ENCODE measurements around the gene FICD.
"Not testable (repeated sequence)": the region's sequence is repeated elsewhere in the genome, so short reads cannot be mapped to it uniquely, and the experiment has no call there.

Gene FICD

DNA sequence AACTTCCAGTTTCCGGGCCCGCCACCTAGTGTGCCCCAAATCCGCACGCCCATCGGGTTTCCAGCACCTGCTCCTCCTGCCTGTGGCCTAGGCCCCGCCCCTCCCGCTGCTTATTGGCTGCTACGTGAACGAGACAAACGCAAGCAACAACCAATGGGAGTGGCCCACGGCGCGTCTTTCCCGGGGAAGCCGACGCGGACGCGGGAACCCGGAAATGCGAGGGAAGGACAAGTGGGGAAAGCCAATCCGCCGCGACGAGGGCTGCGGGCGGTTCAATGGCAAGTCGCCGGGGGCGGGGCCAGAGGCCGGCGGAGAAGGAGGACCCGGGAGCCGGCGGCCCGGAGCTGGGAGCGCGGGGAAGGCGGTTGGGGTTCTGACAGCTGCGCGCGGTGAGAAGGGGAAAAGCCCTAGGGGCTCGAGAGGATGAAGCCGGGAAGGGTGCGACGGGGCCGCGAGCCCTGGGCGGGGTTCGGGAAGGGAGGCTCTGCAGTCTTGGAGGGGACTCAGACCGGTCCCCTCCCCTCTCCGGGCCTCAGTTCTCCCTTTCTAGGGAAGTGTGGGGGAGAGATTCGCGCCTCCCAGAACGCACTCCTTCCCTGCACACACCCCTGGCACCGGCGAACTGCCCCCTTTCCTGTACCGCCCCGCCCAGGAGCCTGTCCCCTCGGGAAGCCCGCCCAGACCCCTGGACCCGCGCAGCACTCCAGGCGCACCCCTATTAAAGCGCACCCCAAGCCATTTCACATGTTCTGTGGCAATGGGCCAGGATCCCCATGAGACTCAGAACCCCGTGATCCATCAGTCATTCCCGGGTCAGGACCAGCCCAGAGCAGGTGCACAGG, at the start of gene FICD:
TSS of gene FICD (plus strand) at position 305 of the 842 bp plus-strand sequence. CDS start 1,696 bp downstream, outside the sequence.
- DNase-seq (ENCODE audit: low read depth in 2 of 2), result peak; percentile 97 to 99

DNA sequence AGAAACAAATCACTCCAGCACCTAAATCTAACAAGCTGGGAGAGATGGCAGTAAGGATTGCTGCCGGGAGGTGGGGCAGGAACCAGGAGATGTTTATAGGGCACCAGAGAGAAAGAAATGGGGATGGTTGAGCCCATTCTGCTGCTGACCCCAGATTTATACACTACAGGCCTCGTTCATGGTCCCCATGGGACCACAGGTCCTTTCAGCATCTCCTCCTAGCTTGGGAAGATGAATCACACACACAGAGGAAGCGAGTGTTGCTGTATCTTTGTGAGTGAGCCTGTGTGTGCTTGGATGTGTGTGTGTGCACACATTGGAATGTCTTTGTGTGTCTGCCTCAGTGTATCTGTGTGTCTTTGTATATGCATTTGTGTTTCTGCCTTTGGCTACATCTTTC, 49.7 kb upstream of the FICD start:
- DNase-seq (ENCODE audit: low read depth in 2 of 2), result no peak

DNA sequence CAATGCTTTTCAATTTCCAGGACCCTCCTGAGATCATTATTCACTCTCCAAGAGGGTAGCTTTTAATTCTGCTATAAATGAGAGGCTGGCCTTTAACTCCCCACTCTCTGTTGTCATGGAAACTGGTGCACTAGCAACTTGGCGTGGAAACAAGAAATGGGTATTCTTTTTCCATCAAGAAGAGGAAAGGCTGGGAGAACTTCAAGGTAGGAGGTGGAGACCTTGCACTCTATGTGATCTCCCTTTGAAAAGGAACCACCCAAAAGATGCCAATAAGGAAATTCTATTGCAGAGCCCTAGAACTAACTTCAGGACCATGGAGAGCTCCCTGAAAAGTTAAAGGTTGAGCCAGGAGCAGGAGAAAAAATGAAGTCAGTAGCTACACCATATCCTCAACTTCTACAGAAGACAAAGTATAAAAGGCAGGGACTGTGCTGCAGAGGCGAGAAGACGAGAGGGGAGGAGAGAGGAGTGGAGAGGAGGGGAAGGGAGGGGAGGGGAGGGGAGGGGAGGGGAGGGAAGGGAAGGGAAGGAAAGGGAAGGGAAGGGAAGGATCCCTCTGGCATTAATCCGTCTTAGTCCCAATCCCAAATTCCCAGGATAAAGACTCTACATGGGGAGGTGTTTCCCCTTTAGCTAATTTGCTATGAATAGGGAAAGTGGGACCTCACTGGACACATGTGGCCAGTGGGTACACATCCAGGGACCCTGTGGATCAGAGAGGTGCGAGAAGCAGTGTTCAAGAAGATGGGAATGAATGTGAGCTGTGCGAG, 46.7 kb upstream of the FICD start:
- DNase-seq (ENCODE audit: low read depth in 2 of 2), result no peak

DNA sequence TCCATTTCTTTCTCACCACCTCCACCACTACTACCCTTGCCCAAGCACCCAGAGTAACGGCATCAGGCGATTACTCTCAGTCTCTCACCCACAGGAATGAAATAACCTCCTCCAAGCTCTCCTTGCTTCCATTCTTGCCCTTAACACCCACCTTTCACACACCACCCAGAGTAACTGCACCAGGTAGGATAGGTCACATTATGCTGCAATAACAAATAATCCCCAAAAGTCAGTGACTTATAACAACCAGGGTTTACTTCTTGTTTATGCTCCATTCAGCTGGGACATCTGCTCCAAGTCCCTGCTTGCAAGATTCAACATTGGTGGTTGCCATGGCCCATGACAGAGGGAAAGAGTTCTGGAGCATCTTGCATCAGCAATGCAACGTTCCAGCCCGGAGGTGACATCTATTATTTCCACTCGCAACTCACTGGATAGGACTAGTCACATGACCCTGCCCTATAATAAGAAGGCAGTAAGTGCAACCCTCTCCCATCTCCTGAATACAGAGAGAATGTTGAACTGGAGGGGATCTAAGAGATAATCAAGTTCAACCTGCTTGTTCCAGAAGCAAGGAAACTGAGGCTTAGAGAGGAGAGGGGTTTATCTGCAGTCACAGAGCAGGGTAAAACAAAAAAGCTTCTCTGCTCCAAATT, 41.5 kb upstream of the FICD start:
- DNase-seq (ENCODE audit: low read depth in 2 of 2), result no peak

DNA sequence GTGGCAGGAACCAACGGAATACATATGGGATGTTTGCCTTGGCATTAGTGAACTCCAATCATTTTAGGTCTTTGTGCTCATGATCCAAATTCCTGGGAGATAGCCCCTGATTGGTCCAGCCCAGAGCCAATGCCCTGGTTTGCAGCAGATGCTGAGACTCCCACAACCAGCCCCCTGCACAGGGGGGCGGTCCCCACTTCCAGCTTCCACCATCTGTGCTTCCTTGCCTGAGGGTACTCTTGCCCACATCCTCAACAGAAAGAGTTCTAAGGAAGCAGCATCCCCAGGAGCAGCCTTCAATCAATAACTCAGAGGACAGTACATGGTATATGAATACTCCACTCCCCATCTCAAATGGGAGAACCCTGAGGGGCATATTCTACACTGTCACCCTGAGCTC, 39.7 kb upstream of the FICD start:
- no peak for DNase-seq (ENCODE audit: low read depth in 2 of 2)

DNA sequence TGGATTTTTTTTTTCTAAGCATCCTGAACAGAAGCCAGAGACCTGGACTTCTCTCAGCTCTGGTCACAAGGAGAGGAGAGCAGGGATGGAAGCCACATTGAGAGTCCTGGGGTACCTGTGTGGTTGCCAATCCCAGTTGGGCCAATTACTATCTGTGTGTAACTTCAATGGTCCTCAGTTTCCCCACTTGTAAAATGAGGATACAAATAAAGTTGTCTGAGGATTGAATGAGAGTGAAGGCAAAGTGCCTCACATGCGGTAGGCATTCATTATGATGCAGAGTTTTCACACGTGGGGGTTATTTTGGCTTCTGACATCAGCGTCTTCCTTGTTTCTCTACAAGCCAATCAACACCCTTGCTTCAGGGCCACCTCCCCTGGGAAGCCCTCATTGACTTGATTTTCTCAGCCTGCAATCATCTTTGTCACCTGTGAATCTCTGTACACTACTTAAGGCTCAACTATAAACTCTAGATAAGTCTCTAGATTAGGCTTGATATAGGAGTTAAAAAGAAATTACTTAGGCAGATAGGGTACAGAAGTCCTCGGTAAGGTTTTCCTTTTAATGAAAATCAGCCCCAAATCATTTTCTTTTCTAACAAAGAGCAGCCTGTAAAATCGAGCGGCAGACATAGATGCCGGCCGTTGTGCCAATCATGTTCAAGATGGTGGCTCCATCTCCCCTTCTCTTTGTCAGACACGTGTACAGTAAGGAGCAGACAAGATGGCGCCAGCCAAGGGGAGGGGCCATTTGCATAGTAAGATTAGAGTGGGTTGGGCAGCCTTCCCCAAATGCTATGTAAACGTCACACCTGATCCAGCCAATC, 37.8 kb upstream of the FICD start:
- DNase-seq (ENCODE audit: low read depth in 2 of 2), result no peak

DNA sequence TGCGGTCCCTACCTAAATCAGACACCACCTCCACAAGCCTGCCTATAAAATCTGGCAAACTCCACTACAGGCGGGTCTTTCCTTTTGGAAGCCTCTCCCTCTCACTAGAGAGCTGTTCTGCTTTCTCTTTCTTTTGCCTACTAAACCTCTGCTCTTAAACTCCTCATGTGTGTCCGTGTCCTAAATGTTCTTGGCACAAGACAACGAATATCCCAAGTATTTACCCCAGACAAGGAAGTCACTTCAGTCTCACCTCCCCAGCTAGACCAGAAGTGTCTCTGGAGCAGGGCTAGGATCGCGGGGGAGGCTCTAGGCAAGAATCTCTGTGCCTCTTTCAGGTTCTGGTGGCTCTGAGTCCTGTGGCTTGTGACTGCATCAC, 37.2 kb upstream of the FICD start:
- DNase-seq (ENCODE audit: low read depth in 2 of 2), result no peak

DNA sequence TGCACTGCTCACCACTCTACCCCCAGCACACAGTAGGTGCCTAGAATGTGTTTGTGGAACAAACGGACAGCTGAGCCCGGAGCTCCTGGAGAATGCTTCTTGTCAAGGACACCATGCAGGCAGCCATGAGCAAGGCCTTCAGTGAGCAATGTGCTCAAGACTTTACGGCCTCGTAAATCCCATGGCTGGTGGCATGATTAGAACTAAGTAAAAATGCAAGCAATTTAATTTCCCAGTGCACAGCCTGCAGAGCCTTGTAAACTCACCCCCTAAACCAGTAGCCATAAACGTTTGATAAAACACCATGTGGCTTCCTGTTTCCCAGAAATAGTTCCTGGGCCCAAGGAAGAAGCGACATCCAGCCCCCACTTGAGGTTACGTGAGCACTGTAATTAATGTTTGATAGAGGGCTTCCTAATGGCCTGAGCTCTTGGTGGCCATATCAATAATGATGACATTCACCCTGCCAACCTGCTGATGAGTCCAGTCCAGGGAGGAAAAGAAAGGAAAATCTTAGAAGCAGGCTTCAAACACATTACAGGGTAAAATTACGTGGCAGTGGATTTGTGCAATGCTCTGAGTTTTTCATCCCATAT, 36.4 kb upstream of the FICD start:
- DNase-seq (ENCODE audit: low read depth in 2 of 2), result no peak

DNA sequence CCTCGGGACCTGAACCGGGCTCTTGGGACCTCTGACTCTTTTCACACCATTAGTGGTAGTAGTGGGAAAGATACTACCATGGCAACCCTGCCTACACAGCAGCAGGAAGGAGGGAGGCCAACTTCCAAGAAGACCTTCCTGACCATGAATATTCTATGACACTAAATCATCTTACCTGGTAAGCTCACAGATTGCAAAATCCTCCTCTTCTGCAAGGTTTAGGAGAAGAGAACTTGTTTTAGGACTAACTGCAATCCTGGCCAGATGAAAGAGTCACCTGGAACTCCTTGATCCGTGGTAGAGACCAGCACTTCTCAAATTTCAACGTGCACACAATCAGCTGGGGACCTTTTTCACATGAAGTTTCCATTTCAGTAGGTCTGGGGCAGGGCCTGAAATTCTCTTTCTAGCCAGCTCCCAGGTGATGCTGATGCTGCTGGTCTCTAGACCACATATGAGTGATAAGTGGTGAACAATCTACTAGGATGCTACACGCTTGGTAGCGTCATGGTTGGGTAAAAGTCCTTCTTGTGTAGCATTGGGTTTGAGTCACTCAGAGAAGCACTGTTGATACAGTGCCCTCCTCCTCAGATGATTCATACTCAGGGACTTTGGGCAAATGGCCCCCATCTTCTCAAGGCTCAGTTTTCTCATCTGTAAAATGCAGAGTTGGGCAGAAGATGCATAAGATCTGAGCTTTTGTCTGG, 35.6 kb upstream of the FICD start:
- no peak for DNase-seq (ENCODE audit: low read depth in 2 of 2)

DNA sequence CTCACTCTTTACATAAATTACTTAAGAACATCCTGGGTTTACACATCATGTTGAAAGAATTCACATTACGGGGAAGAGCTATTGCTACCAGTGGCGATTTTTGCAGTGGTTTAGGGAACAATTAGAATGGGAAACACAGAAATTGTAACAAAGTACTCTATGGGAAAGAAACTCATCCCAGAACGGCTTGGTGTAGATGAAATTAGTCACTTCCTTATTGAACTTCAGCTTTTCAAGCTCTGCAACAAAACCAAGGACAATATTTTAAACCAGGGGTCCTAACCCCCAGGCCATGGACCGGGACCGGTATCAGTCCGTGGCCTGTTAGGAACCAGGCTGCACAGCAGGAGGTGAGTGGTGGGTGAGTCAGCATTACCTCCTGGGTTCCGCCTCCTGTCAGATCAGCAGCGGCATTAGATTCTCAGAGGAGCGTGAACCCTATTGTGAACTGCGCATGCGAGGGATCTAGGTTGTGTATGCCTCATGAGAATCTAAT, 32.3 kb upstream of the FICD start:
- no peak for DNase-seq (ENCODE audit: low read depth in 2 of 2)

DNA sequence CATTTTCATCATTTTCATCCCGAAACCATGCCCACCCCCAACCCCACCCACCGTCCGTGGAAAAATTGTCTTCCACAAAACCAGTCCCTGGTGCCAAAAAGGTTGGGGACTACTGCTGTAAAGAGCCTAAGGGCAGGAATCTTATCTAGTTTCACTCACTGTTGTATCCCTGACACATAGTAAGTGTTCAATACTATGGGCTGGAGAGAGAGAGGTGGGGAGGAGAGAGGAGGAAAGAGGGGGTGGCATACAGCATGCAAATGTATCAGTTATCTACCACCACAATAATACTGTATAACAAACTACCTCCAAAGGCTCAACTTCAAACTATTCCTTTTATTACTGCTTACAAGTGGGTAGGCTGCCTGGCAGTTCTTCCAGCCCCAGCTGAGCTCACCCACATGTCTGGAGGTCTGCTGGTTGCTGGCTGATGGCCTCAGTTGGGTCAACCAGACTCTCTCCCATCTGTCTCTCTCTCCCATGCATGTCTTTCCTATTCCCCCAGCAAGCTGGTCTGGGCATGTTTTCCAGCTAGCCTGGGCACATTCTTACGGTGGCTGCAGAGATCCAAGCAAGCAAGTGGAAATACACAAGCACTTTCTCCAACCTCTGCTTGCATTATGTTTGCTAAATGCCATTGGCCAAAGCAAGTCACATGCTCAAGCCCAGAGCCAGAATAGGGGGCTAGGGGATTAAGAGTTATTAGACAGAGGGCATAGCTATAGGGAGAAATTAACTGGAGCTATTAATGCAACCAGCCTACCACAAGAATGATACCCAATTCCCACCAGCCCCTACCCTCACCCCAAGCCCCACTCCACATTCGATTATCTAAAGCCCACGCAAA, 31.6 kb upstream of the FICD start:
- DNase-seq (ENCODE audit: low read depth in 2 of 2), result no peak

DNA sequence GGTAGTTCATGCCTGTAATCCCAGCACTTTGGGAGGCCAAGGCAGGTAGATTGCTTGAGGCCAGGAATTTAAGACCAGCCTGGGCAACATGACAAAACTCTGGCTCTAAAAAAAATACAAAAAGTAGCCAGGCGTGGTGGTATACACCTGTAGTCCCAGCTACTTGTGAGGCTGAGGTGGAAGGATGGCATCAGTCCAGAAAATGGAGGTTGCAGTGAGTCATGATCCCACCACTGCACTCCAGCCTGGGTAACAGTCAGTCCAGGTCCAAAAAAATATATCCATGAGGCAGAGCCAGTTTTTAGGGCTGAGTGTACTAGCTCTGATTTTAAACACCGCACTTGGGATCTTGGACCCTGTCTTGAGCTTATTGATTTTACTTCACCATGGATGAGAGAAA, 30.6 kb upstream of the FICD start:
- no peak for DNase-seq (ENCODE audit: low read depth in 2 of 2)

DNA sequence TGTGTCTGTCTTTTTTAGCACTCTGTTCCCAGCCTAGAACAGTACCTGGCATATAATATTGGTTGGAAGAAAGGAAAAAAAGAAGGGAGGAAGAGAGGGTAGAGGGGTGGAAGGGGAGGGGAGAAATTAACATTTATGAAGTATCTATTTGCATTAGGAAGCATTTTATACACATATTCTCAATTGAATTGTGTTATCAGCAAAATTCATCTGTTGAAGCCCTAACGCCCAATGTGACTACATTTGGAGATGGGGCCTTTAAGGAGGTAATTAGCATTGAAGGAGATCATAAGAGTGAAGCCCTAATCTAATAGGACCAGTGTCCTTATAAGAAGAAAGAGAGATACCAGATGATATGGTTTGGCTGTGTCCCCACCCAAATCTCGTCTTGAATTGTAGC, 30.2 kb upstream of the FICD start:
- no peak for DNase-seq (ENCODE audit: low read depth in 2 of 2)

DNA sequence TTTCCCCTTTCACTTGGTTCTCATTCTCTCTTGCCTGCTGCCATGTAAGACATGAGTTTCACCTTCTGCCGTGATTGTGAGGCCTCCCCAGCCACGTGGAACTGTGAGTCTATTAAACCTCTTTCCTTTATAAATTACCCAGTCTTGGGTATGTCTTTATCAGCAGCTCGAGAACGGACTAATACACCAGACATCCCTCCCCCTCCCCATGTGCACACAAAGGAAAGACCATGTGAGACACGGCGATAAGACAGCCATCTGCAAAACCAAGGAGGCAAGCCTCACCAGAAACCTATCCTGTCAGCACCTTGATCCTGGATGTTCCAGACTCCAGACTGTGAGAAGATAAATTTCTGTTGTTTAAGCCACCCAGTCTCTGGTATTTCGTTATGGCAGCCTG, 29.7 kb upstream of the FICD start:
- not testable (repeated sequence) for DNase-seq (ENCODE audit: low read depth in 2 of 2)

DNA sequence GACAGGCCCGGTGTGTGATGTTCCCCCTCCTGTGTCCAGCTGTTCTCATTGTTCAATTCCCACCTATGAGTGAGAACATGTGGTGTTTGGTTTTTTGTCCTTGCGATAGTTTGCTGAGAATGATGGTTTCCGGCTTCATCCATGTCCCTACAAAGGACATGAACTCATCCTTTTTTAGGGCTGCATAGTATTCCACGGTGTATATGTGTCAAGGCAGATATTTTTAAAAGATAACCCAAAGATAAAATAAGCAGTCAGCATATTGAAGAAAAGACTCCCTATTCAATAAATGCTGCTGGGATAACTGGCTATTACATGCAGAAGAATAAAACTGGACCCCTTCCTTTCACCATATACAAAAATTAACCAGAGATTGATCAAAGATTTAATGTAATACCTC, 28.0 kb upstream of the FICD start:
- DNase-seq (ENCODE audit: low read depth in 2 of 2), result not testable (repeated sequence)

DNA sequence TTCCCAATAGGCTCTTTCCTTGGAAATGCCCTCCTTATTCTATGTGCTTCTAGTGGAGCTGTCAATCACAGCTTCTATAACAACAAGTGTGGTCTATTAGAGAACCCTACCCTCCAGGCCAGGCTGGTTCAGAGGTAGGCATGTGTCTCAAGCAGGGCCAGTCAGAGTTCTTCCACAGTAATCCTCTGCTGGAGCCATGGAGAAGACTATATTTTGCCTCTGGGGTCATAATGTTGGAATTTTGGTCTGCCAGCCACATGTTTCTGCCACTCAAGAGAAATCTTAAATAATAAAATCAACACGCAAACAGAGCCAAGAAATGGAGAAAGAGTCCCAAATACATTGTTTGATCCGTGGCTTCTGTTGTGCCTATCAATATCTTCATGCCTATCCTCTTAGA, 23.8 kb upstream of the FICD start:
- DNase-seq (ENCODE audit: low read depth in 2 of 2), result no peak

DNA sequence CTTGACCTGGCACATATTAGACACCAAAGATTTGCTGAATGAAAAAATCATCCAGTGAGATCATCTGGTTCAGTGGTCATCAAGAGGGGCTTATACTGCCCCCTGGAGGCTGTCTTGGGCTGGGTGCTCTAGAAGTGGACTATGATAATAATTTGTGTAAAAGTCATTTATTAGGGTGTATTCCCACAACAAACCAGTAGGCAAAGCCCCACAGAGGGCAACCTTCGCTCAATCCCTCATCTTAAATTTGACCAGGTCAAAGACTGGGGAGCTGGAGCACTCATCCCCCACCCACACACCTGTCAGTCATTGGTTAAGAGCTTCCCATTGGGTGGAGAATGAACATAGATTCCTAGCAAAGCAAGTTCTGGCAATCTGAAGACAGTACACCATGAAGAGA, 20.0 kb upstream of the FICD start:
- no peak for DNase-seq (ENCODE audit: low read depth in 2 of 2)

DNA sequence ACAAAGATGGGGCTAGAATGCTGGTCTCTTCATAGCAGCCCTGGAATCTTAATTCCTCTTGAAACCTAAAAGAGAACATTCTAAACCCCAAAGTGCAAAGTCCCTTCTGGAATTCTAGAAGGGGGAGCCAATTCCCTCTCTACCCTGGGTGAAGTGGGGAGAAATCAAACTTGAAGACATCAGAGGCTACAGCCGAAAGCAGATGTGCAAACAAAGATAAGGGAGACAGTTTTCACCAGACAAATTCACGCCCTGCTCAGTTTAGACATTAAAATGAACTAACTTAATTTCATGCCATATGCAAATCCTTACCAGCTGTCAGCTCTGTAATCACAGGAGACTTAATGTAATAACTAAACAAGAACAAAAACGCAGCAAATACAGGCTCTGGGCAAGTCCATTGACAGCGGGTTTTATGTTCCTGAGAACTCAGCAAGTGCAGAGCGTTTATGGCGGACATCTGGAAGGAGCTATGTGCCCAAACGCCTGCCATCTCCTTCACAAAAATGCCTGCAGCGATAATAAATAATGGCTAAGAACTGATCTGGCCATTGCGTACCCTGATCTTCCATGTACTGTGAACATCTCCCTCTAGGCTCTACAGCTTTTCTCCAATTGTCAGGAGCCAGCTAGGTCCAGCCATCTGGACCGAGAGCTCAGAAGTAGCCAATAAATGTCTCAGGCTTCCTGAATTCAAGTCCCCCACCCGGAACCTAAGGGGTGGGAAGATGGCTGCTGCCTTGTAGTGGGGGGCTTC, 19.1 kb upstream of the FICD start:
- no peak for DNase-seq (ENCODE audit: low read depth in 2 of 2)

DNA sequence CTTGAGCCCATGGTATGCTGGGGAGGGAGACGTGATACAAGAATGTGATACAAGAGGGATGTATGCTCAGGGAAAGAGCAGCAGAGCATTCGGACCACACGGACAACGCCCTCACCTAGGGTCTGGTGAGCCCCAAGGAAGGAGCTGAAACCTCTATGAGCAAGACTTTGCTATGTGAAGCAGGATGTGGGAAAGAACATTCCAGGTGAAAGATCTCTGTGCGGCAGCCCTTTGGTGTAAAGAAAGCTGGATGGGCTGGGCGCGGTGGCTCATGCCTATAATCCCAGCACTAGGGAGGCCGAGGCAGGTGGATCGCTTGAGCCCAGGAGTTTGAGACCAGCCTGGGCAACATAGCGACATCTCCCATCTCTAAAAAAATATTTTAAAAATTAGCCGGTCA, 16.9 kb upstream of the FICD start:
- DNase-seq (ENCODE audit: low read depth in 2 of 2), result no peak
